ENCODE data around the gene AFP. TPM values are rescaled to one million over a fixed set of nuclear protein-coding genes. Genes with fewer than 3 reads are reported as not detected.

The AFP gene
- total RNA-seq, 2 donors from 2014 or later, result not detected

GRCh38 chr4:73415807-73416238 is 20.2 kb upstream of the AFP start:
- DNase-seq (ENCODE audit: low spot score), result no peak
- no peaks in the 10 kb centered on the region for H3K9me3 ChIP-seq
- no peaks in the 10 kb centered on the region for H3K36me3 ChIP-seq
- no peaks in the 10 kb centered on the region for H3K4me1 ChIP-seq
- no peak for TF ChIP-seq CTCF (IDR thresholded peaks at IDR 0.05)
- no peak overlapping the region for H3K27ac ChIP-seq
- no peak overlapping the region for H3K4me3 ChIP-seq
- H3K27me3 ChIP-seq, result no peaks in the 10 kb centered on the region

GRCh38 chr4:73416423-73417087 is 19.5 kb upstream of the AFP start:
- no peak overlapping the region for H3K4me3 ChIP-seq
- no peaks in the 10 kb centered on the region for H3K4me1 ChIP-seq
- no peaks in the 10 kb centered on the region for H3K36me3 ChIP-seq
- H3K9me3 ChIP-seq, result no peaks in the 10 kb centered on the region
- TF ChIP-seq CTCF (IDR thresholded peaks at IDR 0.05), result no peak
- DNase-seq (ENCODE audit: low spot score), result no peak
- no peak overlapping the region for H3K27ac ChIP-seq
- no peaks in the 10 kb centered on the region for H3K27me3 ChIP-seq

GRCh38 chr4:73417342-73417741 is 18.7 kb upstream of the AFP start:
- Histone ChIP-seq H3K9me3 (no peaks in the 10 kb centered on the region), H3K27me3 (no peaks in the 10 kb centered on the region), H3K4me1 (no peaks in the 10 kb centered on the region), H3K27ac (no peak overlapping the region), H3K36me3 (no peaks in the 10 kb centered on the region), H3K4me3 (no peak overlapping the region)
- no peak for TF ChIP-seq CTCF (IDR thresholded peaks at IDR 0.05)
- no peak for DNase-seq (ENCODE audit: low spot score)

GRCh38 chr4:73417973-73418372 is 18.0 kb upstream of the AFP start:
- no peaks in the 10 kb centered on the region for H3K9me3 ChIP-seq
- DNase-seq (ENCODE audit: low spot score), result no peak
- TF ChIP-seq CTCF (IDR thresholded peaks at IDR 0.05), result no peak
- no peaks in the 10 kb centered on the region for H3K27me3 ChIP-seq
- no peaks in the 10 kb centered on the region for H3K36me3 ChIP-seq
- no peaks in the 10 kb centered on the region for H3K4me1 ChIP-seq
- no peak overlapping the region for H3K27ac ChIP-seq
- no peak overlapping the region for H3K4me3 ChIP-seq

GRCh38 chr4:73418677-73419076 is 17.3 kb upstream of the AFP start:
- Histone ChIP-seq H3K27me3 (no peaks in the 10 kb centered on the region), H3K4me1 (no peaks in the 10 kb centered on the region), H3K36me3 (no peaks in the 10 kb centered on the region), H3K27ac (no peak overlapping the region), H3K4me3 (no peak overlapping the region), H3K9me3 (no peaks in the 10 kb centered on the region)
- no peak for DNase-seq (ENCODE audit: low spot score)
- no peak for TF ChIP-seq CTCF (IDR thresholded peaks at IDR 0.05)

Measured in right atrium auricular region (tissue), 2 donors.